ENCODE data around the gene RAPGEF6. TPM values are rescaled to one million over a fixed set of nuclear protein-coding genes. Genes with fewer than 3 reads are reported as not detected.

The RAPGEF6 gene
- total RNA-seq, 3 donors from 2014 or later, result 21.8 to 56.3 (median 31.5) TPM

- DNase-seq (ENCODE audit: low spot score in 2 of 2), result no peak
- Histone ChIP-seq H3K27me3 (no peaks in the 10 kb centered on the region), H3K27ac (no peak overlapping the region), H3K4me3 (no peak overlapping the region), H3K36me3 (no peaks in the 10 kb centered on the region), H3K9me3 (no peaks in the 10 kb centered on the region), H3K4me1 (no peaks in the 10 kb centered on the region)
- no peak for TF ChIP-seq POLR2A (IDR thresholded peaks at IDR 0.05)
- TF ChIP-seq CTCF (IDR thresholded peaks at IDR 0.05), result no peak
- TF ChIP-seq POLR2AphosphoS5 (IDR thresholded peaks at IDR 0.05), result no peak
- intact Hi-C loops (cut with DNase I; ENCODE audit: low total_unique reads), result no loop called here
Observed at GRCh38 chr5:131521252-131521651, 113.8 kb downstream of the RAPGEF6 start.

DNA sequence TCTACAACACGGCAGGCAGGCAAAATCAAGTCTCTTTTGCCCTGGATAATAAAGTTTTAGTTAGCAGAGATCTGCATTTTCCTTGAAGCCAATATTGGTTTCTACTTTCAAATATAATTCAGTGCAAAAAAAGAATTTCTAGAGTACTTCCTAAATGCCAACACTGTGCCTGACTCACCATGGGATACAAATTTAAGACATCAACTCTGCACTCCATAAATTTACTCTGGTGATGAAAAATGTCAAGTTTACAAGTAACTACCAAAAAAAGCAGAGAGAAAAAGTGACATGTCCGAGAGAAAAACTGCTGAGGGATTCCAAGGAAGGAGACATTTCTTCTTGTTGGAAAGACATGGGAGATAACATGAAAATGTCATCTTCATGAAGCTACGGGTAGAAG lies 119.7 kb downstream of the RAPGEF6 start:
- Histone ChIP-seq H3K4me3 (no peak overlapping the region), H3K27me3 (no peaks in the 10 kb centered on the region), H3K36me3 (no peaks in the 10 kb centered on the region), H3K4me1 (no peaks in the 10 kb centered on the region), H3K27ac (no peak overlapping the region), H3K9me3 (no peaks in the 10 kb centered on the region)
- TF ChIP-seq POLR2A (IDR thresholded peaks at IDR 0.05) (no peak), POLR2AphosphoS5 (IDR thresholded peaks at IDR 0.05) (no peak), CTCF (IDR thresholded peaks at IDR 0.05) (no peak)
- intact Hi-C loops (cut with DNase I; ENCODE audit: low total_unique reads), result no loop called here
- no peak for DNase-seq (ENCODE audit: low spot score in 2 of 2)

DNA sequence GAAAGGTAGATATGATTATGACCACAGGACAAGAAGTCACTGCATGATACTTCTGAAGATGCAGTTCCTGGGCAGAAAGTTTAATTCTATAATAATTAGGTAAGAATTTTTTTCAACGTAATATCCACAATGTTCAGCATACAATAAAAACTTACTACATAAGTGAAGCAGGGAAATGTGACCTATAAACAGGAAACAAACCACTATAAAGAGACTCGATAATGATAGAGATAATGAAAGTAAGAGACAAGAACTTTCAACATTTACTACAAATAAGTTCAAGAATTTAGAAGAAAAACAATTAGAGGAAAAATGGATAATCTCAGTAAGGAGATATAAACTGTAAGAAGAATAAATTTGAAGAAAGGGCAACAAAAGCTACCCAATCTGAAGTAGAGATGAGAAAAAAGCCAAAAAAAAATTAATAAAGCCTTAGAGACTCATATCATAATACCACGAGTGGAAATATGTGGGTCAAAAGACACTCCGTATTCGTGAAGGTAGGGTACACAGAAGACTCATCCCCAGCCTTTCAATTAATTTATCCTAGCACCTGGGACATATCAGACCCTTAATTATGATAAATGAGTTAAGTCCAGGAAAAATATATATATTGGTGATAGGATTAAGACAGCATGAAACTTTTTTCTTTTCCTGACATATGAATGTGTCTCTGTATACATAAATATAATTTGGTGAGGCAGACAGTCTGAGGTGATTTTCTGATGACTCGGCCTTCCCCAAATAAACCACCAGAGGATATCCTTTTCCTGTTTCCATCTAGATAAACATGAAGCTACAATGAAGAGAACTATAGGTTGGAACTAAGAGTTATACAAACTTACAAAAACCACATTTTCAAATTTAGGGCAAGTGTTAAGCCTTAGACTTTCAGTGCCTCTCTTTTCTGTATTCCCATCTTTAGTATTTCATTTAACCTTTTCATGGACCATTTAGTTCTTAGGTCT lies 120.4 kb downstream of the RAPGEF6 start:
- H3K4me3 ChIP-seq, result no peak overlapping the region
- no peaks in the 10 kb centered on the region for H3K27me3 ChIP-seq
- no peak for DNase-seq (ENCODE audit: low spot score in 2 of 2)
- no peaks in the 10 kb centered on the region for H3K36me3 ChIP-seq
- H3K27ac ChIP-seq, result no peak overlapping the region
- no peaks in the 10 kb centered on the region for H3K4me1 ChIP-seq
- H3K9me3 ChIP-seq, result no peaks in the 10 kb centered on the region
- no peak for TF ChIP-seq POLR2A (IDR thresholded peaks at IDR 0.05)
- no peak for TF ChIP-seq CTCF (IDR thresholded peaks at IDR 0.05)
- TF ChIP-seq POLR2AphosphoS5 (IDR thresholded peaks at IDR 0.05), result no peak
- intact Hi-C loops (cut with DNase I; ENCODE audit: low total_unique reads), result no loop called here

GRCh38 chr5:131513780-131514179 lies 121.2 kb downstream of the RAPGEF6 start:
- intact Hi-C loops (cut with DNase I; ENCODE audit: low total_unique reads), result no loop called here
- Histone ChIP-seq H3K4me3 (no peak overlapping the region), H3K27ac (no peak overlapping the region), H3K9me3 (no peaks in the 10 kb centered on the region), H3K27me3 (no peaks in the 10 kb centered on the region), H3K36me3 (no peaks in the 10 kb centered on the region), H3K4me1 (no peaks in the 10 kb centered on the region)
- DNase-seq (ENCODE audit: low spot score in 2 of 2), result no peak
- TF ChIP-seq POLR2A (IDR thresholded peaks at IDR 0.05), result no peak
- TF ChIP-seq CTCF (IDR thresholded peaks at IDR 0.05), result no peak
- no peak for TF ChIP-seq POLR2AphosphoS5 (IDR thresholded peaks at IDR 0.05)

DNA sequence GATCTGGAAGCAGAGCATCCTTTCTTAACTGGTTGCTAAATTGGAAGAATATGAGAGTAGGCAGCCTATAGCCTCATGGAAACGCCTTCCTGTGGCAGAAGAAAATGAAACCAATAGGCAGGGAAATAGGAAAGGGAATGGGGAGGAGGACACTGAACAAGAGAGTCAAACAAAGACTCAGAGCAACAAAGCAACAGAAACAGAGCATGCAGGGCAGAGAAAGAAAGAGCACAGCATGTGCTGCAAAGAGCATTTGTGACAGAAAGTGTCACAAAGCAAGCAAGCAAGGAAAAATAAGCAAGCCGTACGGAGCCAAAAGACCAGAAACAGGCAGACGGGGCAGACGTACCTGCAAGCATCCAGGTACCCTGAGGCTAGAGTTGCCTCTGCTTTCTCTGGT lies 123.1 kb downstream of the RAPGEF6 start:
- no peak for TF ChIP-seq POLR2A (IDR thresholded peaks at IDR 0.05)
- no peak for TF ChIP-seq POLR2AphosphoS5 (IDR thresholded peaks at IDR 0.05)
- no peak for TF ChIP-seq CTCF (IDR thresholded peaks at IDR 0.05)
- intact Hi-C loops (cut with DNase I; ENCODE audit: low total_unique reads), result loop anchor here (2.0 kb wide), 1 partner anchor 75 kb away; no protein-coding TSS in a partner anchor
- no peak overlapping the region for H3K27ac ChIP-seq
- no peak for DNase-seq (ENCODE audit: low spot score in 2 of 2)
- H3K27me3 ChIP-seq, result no peaks in the 10 kb centered on the region
- H3K4me3 ChIP-seq, result no peak overlapping the region
- H3K4me1 ChIP-seq, result no peaks in the 10 kb centered on the region
- H3K9me3 ChIP-seq, result no peaks in the 10 kb centered on the region
- no peaks in the 10 kb centered on the region for H3K36me3 ChIP-seq
